ENCODE data around the gene RANGAP1. TPM values are rescaled to one million over a fixed set of nuclear protein-coding genes. Genes with fewer than 3 reads are reported as not detected.
A peak's percentile ranks its signal among the peaks of the same experiment; 100 is the strongest.

RANGAP1 gene
- total and polyA plus RNA-seq, 2 of the 13 experiments (the other 11 are each of a cell fraction or from before 2014, with no cell fraction given): 51.8 to 83.9 TPM

DNA sequence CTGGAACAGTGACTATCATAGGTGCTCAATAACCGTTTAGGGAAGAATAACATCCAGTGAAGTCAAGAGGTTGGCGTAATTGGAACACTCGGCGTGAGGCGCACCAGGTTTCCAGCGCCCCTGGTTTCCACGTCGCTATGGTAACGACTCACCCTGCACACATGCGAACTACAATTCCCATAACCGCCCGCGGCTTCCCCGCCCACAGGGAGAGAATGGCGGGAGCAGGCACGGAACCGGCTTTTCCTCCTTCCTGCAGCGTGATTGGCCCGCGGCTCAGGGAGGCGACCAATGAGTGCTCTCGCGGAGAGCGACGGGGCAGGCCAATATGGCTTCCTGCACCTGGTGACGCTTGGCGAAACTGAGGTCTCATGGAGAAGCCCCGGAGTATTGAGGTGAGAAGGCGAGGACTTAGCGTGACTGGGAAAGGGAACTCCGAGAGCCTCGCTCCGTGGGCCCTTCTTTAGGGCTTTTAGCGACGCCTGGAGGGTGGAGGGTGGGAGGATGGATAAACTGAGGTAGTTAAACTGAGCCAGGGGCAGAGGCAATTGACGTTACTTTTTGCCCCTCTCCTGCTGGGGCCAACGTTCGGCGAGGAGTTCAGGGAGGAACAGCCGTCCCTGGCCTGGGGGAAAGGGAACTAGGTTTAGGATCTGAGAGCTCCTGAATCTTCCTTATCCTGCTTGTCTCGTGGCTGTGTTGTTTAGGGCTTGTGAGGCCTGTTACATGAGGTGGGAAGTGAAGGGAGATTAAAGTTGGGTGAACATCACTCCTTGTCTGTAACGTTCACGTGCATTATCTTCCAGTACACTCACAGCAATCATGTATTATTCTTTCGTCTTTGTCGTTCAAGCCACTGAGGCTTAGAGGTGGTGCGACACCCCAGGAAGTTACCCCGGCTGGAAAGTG, 80.7 kb downstream of the RANGAP1 start, which contains the start of gene L3MBTL2 (continued):
- TF ChIP-seq, protein P1, sequence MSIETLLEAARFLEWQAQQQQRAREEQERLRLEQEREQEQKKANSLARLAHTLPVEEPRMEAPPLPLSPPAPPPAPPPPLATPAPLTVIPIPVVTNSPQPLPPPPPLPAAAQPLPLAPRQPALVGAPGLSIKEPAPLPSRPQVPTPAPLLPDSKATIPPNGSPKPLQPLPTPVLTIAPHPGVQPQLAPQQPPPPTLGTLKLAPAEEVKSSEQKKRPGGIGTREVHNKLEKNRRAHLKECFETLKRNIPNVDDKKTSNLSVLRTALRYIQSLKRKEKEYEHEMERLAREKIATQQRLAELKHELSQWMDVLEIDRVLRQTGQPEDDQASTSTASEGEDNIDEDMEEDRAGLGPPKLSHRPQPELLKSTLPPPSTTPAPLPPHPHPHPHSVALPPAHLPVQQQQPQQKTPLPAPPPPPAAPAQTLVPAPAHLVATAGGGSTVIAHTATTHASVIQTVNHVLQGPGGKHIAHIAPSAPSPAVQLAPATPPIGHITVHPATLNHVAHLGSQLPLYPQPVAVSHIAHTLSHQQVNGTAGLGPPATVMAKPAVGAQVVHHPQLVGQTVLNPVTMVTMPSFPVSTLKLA (IDR thresholded peaks at IDR 0.05): peak; percentile 32; the same call in 1 of the 2 replicates
- TF ChIP-seq, protein P2, sequence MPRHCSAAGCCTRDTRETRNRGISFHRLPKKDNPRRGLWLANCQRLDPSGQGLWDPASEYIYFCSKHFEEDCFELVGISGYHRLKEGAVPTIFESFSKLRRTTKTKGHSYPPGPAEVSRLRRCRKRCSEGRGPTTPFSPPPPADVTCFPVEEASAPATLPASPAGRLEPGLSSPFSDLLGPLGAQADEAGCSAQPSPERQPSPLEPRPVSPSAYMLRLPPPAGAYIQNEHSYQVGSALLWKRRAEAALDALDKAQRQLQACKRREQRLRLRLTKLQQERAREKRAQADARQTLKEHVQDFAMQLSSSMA (CRISPR knock-in tag; IDR thresholded peaks at IDR 0.05): 0 out of 2 replicates have a peak, but pooled peaks have one; percentile 67
- no peak for TF ChIP-seq CCDC6 (CRISPR knock-in tag; IDR thresholded peaks at IDR 0.05)
- TF ChIP-seq PLRG1 (conservative IDR thresholded peaks at IDR 0.05): no peak
- TF ChIP-seq, protein P3, sequence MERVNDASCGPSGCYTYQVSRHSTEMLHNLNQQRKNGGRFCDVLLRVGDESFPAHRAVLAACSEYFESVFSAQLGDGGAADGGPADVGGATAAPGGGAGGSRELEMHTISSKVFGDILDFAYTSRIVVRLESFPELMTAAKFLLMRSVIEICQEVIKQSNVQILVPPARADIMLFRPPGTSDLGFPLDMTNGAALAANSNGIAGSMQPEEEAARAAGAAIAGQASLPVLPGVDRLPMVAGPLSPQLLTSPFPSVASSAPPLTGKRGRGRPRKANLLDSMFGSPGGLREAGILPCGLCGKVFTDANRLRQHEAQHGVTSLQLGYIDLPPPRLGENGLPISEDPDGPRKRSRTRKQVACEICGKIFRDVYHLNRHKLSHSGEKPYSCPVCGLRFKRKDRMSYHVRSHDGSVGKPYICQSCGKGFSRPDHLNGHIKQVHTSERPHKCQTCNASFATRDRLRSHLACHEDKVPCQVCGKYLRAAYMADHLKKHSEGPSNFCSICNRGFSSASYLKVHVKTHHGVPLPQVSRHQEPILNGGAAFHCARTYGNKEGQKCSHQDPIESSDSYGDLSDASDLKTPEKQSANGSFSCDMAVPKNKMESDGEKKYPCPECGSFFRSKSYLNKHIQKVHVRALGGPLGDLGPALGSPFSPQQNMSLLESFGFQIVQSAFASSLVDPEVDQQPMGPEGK (CRISPR knock-in tag; IDR thresholded peaks at IDR 0.05): no peak
- TF ChIP-seq NR2F6 (IDR thresholded peaks at IDR 0.05): no peak
- no peak for TF ChIP-seq NR2F6 (CRISPR knock-in tag; IDR thresholded peaks at IDR 0.05)
- TF ChIP-seq LCORL (IDR thresholded peaks at IDR 0.05): no peak
- TF ChIP-seq LCORL (CRISPR knock-in tag; IDR thresholded peaks at IDR 0.05): peak; percentile 66; the same call in 1 of the 2 replicates
- TF ChIP-seq, protein P4, sequence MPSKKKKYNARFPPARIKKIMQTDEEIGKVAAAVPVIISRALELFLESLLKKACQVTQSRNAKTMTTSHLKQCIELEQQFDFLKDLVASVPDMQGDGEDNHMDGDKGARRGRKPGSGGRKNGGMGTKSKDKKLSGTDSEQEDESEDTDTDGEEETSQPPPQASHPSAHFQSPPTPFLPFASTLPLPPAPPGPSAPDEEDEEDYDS (CRISPR knock-in tag; IDR thresholded peaks at IDR 0.05): peak; percentile 79
- no peak for TF ChIP-seq ZNF34 (CRISPR knock-in tag; IDR thresholded peaks at IDR 0.05; ENCODE audit: borderline replicate concordance)
- TF ChIP-seq, protein P5, sequence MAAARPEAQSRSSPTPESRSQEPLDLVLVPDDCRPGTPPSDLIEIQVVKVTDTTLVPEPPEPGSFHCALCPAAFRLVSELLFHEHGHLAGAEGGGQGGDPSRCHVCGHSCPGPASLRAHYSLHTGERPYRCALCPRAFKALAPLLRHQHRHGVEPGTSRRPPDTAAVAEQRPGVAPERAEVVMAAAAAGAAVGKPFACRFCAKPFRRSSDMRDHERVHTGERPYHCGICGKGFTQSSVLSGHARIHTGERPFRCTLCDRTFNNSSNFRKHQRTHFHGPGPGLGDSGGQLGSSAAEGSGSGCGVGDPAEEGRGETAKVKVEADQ (CRISPR knock-in tag; IDR thresholded peaks at IDR 0.05; ENCODE audit: borderline replicate concordance): no peak
- TF ChIP-seq ZNF160 (CRISPR knock-in tag; IDR thresholded peaks at IDR 0.05): no peak
- TF ChIP-seq ZNF766 (CRISPR knock-in tag; IDR thresholded peaks at IDR 0.05; ENCODE audit: borderline replicate concordance): peak; percentile 47; the same call in 1 of the 2 replicates
- TF ChIP-seq MAFF (IDR thresholded peaks at IDR 0.05; ENCODE audit: low read depth, low read length): no peak
- TF ChIP-seq, protein P6, sequence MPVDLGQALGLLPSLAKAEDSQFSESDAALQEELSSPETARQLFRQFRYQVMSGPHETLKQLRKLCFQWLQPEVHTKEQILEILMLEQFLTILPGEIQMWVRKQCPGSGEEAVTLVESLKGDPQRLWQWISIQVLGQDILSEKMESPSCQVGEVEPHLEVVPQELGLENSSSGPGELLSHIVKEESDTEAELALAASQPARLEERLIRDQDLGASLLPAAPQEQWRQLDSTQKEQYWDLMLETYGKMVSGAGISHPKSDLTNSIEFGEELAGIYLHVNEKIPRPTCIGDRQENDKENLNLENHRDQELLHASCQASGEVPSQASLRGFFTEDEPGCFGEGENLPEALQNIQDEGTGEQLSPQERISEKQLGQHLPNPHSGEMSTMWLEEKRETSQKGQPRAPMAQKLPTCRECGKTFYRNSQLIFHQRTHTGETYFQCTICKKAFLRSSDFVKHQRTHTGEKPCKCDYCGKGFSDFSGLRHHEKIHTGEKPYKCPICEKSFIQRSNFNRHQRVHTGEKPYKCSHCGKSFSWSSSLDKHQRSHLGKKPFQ (CRISPR knock-in tag; IDR thresholded peaks at IDR 0.05; ENCODE audit: insufficient replicate concordance): no peak
- no peak for TF ChIP-seq MTF1 (CRISPR knock-in tag; IDR thresholded peaks at IDR 0.05)
- TF ChIP-seq, protein P7, sequence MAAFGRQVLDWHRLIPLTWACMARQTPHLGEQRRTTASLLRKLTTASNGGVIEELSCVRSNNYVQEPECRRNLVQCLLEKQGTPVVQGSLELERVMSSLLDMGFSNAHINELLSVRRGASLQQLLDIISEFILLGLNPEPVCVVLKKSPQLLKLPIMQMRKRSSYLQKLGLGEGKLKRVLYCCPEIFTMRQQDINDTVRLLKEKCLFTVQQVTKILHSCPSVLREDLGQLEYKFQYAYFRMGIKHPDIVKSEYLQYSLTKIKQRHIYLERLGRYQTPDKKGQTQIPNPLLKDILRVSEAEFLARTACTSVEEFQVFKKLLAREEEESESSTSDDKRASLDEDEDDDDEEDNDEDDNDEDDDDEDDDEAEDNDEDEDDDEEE (CRISPR knock-in tag; IDR thresholded peaks at IDR 0.05): no peak
- no peak for TF ChIP-seq HMGA1 (CRISPR knock-in tag; conservative IDR thresholded peaks at IDR 0.05)
- TF ChIP-seq IKZF4 (CRISPR knock-in tag; IDR thresholded peaks at IDR 0.05; ENCODE audit: borderline replicate concordance, low read depth, not compliant biosample characterization): no peak
- TF ChIP-seq ZSCAN25 (CRISPR knock-in tag; IDR thresholded peaks at IDR 0.05): peak; percentile 52; the same call in 1 of the 2 replicates
